HCT116 (cell line): Measurements from ENCODE around the gene GNAO1.

Experiments used
- ATF3 ChIP-seq: IDR thresholded peaks from 2 replicates; pipeline ENCODE4 v1.6.1; 2012
- CEBPB ChIP-seq: IDR thresholded peaks from 2 replicates; pipeline ENCODE4 v1.6.1; 2012; ENCODE audit warnings: low read depth
- CTCF ChIP-seq, 3 experiments: fragments of 200-600 bp in 1 of 3; sonication (generic) in 1 of 3; IDR thresholded peaks in 2 of 3; conservative IDR thresholded peaks in 1 of 3; 2 replicates each; pipeline ENCODE4 v1.5.1; 2012 to 2017; ENCODE audit warnings: low read depth in 2 of 3, low read length in 2 of 3, antibody characterized with exemption in 1 of 3, borderline replicate concordance in 1 of 3, control low read depth in 1 of 3, mild to moderate bottlenecking in 1 of 3, mixed read lengths in 1 of 3, mixed run types in 1 of 3, moderate library complexity in 1 of 3; ENCODE audit not compliant: insufficient read depth in 1 of 3
- EZH2 ChIP-seq: fragments of 200-600 bp; sonication (generic); IDR thresholded peaks from 2 replicates; pipeline ENCODE4 v1.6.1; 2017; ENCODE audit warnings: antibody characterized with exemption, mixed run types
- POLR2A ChIP-seq: IDR thresholded peaks from 2 replicates; pipeline ENCODE4 v1.7.0; 2011; ENCODE audit warnings: borderline replicate concordance; ENCODE audit not compliant: insufficient read depth, insufficient read length; ENCODE audit errors: extremely low read depth
- REST ChIP-seq: IDR thresholded peaks from 2 replicates; pipeline ENCODE4 v1.6.1; 2012; ENCODE audit warnings: low read depth

- TF ChIP-seq CTCF (IDR thresholded peaks at IDR 0.05 in 2 of 3, conservative IDR thresholded peaks at IDR 0.05 in 1 of 3; ENCODE audit: borderline replicate concordance in 1 of 3, insufficient read depth in 1 of 3, low read depth in 2 of 3, low read length in 2 of 3) (no peak), POLR2A (no peak), REST (no peak), EZH2 (no peak), ATF3 (no peak), CEBPB (no peak)
These were observed 180.3 kb downstream of the GNAO1 start for GRCh38 chr16:56371660-56371937.
